Fibroblast of gingiva (primary cell): ENCODE data around the gene PFKFB3.

Source experiments
- DNase-seq: peaks from one replicate; pipeline ENCODE4 v3.0.0-alpha.2; 2011; ENCODE audit warnings: low read depth

PFKFB3 gene

GRCh38 chr10:6300784-6301460 lies 98.2 kb downstream of the PFKFB3 start:
- no peak for DNase-seq

GRCh38 chr10:6301488-6302075 lies 98.8 kb downstream of the PFKFB3 start:
- DNase-seq = no peak
